SKM-1 (cell line): ENCODE measurements around the gene LRRTM4.

Source experiments
- DNase-seq: peaks from one replicate; lab custom pipeline; 2025; ENCODE audit not compliant: unreplicated experiment; lab: John Stamatoyannopoulos, UW

The LRRTM4 gene

GRCh38 chr2:77521931-77522470 lies at the start of gene LRRTM4:
Gene LRRTM4, minus strand, starts transcription at chr2:77522376.
- DNase-seq, result no peak

DNA sequence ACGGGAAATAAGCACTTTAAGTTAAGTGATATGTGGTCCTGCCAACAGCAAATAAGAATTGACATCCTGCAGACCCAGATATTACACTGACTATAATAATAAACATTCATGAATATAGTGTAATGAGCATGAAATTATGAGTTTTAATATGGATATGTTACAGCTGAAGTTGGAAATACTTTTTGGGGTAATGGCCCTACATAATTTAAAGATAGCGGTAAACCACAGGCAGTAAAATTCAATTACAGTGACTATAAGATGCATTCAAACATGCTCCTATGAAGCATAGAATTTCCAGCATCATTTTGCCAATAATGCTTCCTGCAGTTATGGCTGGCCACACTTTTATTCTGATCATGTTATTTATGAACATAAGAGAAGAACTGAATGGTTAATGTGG lies 49.4 kb upstream of the LRRTM4 start:
- no peak for DNase-seq

- no peak for DNase-seq
These were observed 45.5 kb upstream of the LRRTM4 start for GRCh38 chr2:77567723-77568122.

DNA sequence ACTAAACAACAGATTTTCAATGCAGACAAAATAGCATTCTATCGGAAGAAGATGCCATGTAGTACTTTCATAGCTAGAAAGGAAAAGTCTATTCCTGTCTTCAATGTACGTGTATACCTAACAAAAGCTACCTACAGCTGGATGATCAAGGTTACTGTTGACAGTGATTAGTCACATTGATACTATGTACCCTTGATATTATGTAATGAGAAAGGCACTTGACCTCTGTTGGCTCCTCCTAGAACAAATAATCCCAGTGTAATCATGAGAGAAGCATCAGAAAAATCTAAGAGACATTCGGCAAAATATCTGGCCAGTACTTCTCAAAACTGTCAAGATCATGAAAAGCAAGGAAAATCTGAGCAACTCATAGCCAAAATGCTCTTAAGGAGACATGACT lies 44.4 kb upstream of the LRRTM4 start:
- no peak for DNase-seq

- DNase-seq, result no peak
These were observed 44.0 kb upstream of the LRRTM4 start for GRCh38 chr2:77566131-77566530.

- DNase-seq, result no peak
These were observed 30.8 kb upstream of the LRRTM4 start for GRCh38 chr2:77552956-77553355.

GRCh38 chr2:77538031-77538430 lies 15.9 kb upstream of the LRRTM4 start:
- DNase-seq, result no peak

DNA sequence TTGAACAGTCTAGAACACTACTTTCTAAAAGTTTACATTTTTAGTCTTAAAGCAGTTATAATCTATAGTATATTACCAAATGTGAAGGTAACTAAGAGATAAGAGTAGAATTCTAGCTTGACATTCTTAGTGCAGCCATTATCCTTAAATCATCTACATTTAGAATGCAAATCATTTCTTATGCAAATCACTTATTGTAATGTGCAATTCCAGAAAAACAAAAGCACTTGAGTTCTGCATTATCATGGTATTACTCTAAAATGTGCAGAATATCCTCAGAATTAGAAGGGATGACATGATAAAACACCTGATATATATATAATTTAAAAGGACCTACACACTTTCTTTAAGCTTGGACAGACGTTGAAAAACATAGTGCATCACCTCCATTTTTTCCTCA lies 712 bp upstream of the LRRTM4 start:
- no peak for DNase-seq

- DNase-seq, result no peak
These were observed 656 bp downstream of the LRRTM4 start for GRCh38 chr2:77521548-77521891.

GRCh38 chr2:77520641-77521547 lies 1.3 kb downstream of the LRRTM4 start:
- no peak for DNase-seq

DNA sequence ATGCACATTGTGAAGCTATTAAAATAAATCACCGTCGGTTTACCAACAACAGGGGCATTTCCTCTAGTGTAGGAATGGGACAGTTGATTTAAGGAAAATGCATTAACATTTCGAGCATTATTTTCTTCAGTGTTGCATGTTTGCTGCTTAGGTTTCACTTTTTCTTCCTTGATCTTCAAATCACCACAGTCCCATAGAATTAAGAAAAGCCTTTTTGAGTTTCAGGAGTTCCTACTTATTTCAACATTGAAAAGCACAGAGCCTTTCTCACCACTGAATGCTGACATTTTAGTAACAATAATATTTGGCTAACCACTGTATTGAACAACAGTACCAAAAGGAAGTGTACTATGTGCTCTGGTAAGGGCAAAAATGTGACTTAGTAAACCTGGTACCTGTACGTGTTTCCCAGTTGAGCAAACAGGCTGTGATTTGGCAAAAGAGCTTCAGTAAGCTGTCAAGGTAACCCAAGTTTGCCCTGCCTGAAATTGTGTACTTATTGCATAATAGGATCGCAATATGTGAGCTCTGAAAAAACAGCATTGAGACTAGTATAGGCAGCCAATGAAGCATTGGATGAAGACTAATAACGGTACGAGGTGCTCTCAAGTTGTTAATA lies 2.2 kb downstream of the LRRTM4 start:
- DNase-seq, result no peak

DNA sequence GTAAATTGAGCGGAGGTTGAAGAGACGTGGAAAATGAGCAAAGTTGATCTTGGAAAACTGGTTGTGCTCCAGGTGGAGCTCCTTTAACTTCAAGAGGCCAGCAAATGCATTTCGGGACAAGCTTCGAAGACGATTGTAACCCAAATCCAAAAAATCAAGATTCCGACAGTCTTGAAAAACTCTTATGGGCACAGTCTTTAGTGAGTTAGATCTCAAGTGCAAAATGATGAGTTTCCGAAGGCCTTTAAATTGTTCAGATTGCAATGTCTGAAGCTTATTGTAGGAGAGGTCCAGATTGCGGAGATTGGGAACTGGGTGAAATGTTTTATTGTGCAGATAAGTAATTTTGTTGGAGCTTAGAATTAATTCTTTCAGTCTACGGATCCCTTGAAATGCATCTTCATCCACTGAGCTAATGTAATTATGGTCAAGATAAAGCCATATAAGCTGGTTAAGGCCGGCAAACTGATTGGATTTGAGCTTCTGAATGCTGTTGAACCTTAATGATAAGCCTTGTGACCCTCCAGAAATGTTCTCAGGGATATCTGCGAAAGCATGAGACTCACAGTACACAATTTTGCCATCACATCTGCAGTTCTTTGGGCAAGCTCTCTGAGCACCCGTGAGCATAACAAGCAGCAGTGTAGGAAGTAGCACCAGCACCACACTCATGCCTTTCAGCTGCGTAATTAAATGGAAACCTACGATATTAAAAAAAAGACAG lies 2.9 kb downstream of the LRRTM4 start:
- no peak for DNase-seq

GRCh38 chr2:77518311-77518710 lies 3.9 kb downstream of the LRRTM4 start:
- no peak for DNase-seq

DNA sequence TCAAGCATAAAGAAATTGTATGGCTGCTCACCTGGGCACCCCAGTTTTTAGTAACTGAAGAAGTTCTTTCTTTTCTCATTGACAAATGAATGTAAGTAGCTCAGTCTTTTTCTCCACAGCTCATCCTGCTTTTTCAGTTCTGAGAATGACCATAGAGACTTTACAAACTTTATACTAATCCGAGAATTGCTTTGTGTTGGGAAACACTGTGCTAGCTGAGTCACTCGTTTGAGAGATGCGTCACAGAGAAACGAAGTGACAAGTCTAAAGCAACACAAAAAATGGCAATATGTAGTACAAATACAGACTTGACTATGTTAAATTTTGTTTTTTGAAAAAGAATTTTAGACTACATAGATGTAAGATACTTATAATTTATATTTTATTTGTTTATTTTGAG lies 9.0 kb downstream of the LRRTM4 start:
- DNase-seq, result no peak

- DNase-seq, result no peak
These were observed 9.7 kb downstream of the LRRTM4 start for GRCh38 chr2:77512507-77512906.

- DNase-seq, result no peak
These were observed 13.7 kb downstream of the LRRTM4 start for GRCh38 chr2:77508511-77508910.

GRCh38 chr2:77507657-77508056 lies 14.5 kb downstream of the LRRTM4 start:
- no peak for DNase-seq

DNA sequence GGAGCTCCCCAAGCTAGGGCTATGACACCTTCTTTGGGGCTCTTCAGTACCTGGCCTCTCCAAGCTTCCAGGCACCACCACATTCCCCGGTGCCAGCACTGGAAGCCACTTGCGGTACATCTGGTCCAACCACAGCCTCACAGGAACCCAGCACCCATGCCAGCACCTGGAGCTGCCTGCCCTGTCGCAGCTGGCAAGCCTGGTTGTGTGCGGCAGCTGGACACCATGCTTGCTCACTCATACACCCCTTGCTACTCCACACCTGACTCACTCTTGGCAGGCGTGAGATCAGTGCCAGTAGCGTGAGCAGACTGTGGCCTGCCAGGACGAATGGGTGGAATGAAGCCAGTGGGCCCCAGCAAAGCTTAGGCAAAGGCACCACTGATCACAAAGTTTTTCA lies 34.0 kb downstream of the LRRTM4 start:
- no peak for DNase-seq

DNA sequence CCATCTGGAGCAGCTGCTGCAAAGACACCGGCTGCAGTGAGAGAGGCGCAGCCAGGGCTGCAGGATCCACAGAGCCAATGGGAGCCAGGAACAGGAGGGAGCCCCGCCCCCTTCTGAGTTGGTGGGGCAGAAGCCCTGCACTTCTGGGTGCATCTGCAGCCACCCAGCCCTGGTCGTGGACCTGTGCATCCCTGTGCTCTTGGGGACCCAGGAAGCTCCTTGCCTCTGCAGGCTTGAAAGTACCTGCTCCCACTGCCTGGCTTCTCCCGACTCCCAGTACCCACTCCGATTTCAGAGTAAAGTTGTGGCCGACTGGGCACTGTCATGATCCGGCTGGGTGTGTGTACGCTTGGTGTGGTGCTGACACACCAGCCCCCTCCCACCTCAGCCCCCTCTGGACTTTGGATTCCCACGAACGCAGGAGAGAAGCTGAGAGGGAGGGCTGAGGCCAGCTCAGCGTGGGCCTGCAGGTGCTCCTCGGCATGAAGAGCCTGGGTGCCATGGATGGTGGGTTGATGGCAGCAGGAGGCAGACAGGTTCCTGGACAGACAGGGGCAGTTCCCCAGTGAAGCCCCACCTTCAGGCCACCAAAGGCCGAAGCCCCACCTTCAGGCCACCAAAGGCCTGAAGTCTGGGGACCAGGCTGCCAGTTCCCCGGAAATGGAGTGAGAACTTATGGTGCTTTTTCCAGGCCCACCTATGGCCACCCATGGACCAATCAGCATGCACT lies 34.9 kb downstream of the LRRTM4 start:
- DNase-seq, result no peak

DNA sequence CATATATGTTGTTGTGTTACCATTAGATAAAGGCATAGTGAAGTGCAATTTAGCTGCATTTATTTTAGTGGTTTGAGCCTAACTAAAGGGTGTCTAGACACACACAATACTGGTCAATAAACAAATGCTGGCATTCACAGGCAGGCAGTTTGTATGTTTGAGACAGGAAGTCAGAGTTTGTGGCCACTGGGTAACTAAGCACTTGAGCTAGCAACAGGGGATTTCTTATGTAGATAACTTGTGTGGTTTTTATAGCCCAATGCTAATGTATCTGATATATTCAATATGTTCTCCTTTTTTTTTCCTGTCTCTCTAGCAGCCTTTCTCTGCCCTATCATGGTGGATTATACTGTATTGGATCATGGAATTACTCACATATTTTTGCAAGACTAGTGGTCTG lies 38.1 kb downstream of the LRRTM4 start:
- no peak for DNase-seq

GRCh38 chr2:77479895-77480294 lies 42.3 kb downstream of the LRRTM4 start:
- no peak for DNase-seq
